ENCODE results near the gene STING1. TPM values are rescaled to one million over a fixed set of nuclear protein-coding genes. Genes with fewer than 3 reads are reported as not detected.

Gene STING1
- total RNA-seq, 1 donor from 2014 or later, result 1.1 TPM

DNA sequence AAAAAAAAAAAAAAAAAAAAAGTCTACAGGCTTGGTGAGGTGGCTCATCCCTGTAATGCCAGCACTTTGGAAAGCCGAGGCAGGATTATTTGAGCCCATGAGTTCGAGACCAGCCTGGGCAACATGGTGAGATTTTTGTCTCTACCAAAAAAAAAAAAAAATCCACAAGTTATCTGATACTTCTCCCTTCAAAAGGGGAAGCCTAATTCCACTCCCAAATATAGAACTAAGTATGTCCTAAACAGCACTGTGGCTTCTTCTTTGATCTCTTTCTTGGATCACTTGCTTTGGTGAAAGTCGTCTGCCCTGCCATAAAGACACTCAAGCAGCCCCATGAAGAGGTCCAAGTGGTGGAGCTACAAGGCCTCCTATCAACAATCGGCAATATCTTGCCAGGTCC is 18.8 kb upstream of the STING1 start:
- ChIA-PET POLR2A (no interaction called here), CTCF (no interaction called here)
- H3K27me3 Mint-ChIP-seq, result peaks cover 5% of the 10 kb centered on the region
- H3K36me3 Mint-ChIP-seq (ENCODE audit: low read depth), result no peaks in the 10 kb centered on the region
- TF ChIP-seq, protein P1, sequence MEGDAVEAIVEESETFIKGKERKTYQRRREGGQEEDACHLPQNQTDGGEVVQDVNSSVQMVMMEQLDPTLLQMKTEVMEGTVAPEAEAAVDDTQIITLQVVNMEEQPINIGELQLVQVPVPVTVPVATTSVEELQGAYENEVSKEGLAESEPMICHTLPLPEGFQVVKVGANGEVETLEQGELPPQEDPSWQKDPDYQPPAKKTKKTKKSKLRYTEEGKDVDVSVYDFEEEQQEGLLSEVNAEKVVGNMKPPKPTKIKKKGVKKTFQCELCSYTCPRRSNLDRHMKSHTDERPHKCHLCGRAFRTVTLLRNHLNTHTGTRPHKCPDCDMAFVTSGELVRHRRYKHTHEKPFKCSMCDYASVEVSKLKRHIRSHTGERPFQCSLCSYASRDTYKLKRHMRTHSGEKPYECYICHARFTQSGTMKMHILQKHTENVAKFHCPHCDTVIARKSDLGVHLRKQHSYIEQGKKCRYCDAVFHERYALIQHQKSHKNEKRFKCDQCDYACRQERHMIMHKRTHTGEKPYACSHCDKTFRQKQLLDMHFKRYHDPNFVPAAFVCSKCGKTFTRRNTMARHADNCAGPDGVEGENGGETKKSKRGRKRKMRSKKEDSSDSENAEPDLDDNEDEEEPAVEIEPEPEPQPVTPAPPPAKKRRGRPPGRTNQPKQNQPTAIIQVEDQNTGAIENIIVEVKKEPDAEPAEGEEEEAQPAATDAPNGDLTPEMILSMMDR (IDR thresholded peaks at IDR 0.05), result no peak
- DNase-seq (no peak), ATAC-seq (ENCODE audit: low read depth) (no peak)
- intact Hi-C loops (cut with micrococcal nuclease), result no loop called here
- H3K27ac Mint-ChIP-seq, result no peak overlapping the region
- no peak overlapping the region for H3K4me3 Mint-ChIP-seq
- peaks cover 3% of the 10 kb centered on the region for H3K9me3 Mint-ChIP-seq
- no peaks in the 10 kb centered on the region for H3K4me1 Mint-ChIP-seq

DNA sequence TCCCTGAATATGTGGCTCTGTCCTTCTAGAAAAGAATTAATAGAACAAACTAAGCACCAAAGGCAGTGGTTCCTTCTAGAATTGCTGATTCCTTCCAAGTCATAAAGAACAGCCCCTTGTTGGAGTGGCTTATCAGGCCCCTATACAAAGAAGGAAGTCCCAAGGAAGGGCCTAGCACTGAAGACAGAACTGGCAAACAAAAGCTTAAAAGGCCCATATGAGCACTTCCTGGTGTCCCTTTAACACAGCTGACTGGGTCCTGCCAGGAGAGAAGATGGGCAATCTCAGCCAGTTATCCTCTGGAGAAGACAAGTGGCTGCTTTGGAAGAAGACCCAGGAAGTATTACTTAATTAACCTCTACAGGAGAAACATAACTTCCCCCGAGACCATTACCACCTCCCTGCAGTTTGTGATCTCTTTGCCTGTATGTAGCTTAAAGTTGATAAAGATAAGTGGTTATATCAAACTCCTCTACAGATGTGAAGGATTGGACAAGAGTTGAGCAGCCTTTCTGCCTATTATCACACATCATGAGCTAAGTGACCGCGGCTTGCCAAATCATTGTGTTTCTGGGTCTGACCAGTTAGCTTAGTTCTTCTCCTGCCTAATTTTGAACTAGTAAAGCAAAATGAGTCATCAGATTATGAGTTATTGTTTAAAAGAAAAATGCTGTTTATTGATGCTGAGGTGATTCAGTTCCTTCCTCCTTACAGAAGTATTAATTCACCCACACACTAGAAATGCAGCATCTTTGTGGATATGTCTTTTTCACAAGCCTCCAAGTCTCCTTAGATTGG is 13.3 kb upstream of the STING1 start:
- no peak overlapping the region for H3K27ac Mint-ChIP-seq
- intact Hi-C loops (cut with micrococcal nuclease), result no loop called here
- peaks cover 2% of the 10 kb centered on the region for H3K27me3 Mint-ChIP-seq
- H3K9me3 Mint-ChIP-seq, result no peaks in the 10 kb centered on the region
- H3K4me3 Mint-ChIP-seq, result no peak overlapping the region
- CTCF ChIA-PET, result interaction anchor here (0.6 kb wide), 1 partner anchor 36 kb away, joined by 3 read pairs; no protein-coding TSS in a partner anchor
- H3K36me3 Mint-ChIP-seq (ENCODE audit: low read depth), result no peaks in the 10 kb centered on the region
- ATAC-seq (ENCODE audit: low read depth) (no peak), DNase-seq (no peak)
- TF ChIP-seq, protein P1 (IDR thresholded peaks at IDR 0.05), result no peak
- POLR2A ChIA-PET, result no interaction called here
- H3K4me1 Mint-ChIP-seq, result no peaks in the 10 kb centered on the region

DNA sequence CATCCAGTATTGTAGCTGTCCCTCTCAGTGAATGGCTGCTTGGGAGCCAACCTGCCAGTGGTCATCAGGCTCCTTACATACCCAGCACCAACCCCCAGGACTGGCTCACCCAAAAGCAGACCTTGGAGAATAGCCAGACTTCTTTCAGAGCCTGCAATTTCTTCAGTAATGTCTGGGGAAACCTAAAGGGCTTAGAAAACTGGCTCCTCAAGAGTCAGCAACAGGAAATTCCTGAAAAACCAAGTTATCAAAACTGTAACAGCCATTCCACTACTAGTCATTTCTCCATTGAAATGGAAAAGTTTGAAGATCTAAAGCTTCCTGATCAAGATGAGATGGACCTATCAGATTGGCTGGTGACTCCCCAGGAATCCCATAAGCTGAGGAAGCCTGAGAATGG is 12.3 kb upstream of the STING1 start:
- no peak for DNase-seq
- CTCF ChIA-PET, result interaction anchor here (0.6 kb wide), 1 partner anchor 37 kb away, joined by 3 read pairs; no protein-coding TSS in a partner anchor
- Mint-ChIP-seq H3K27ac (no peak overlapping the region), H3K4me1 (no peaks in the 10 kb centered on the region), H3K27me3 (peaks cover 2% of the 10 kb centered on the region), H3K4me3 (no peak overlapping the region), H3K36me3 (ENCODE audit: low read depth) (no peaks in the 10 kb centered on the region), H3K9me3 (no peaks in the 10 kb centered on the region)
- POLR2A ChIA-PET, result no interaction called here
- TF ChIP-seq, protein P1 (IDR thresholded peaks at IDR 0.05), result no peak
- intact Hi-C loops (cut with micrococcal nuclease), result no loop called here
- ATAC-seq (ENCODE audit: low read depth), result no peak

DNA sequence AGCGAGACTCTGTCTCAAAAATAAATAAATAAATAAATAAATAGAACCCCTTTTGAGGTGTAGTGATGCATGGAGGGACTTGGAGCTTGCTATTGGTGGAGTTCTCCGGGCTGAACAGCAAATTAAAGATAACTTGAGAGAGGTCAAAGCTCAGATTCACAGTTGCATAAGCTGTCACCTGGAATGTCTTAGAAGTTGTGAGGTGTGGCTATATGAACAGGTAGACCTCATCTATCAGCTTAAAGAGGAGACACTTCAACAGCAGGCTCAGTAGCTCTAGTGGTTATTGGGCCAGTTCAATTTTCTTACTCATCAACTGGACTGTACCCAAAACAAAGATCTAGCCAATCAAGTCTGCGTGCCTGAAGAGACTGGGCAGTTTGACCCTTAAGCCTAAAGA is 11.7 kb upstream of the STING1 start:
- Mint-ChIP-seq H3K4me3 (no peak overlapping the region), H3K36me3 (ENCODE audit: low read depth) (no peaks in the 10 kb centered on the region), H3K27ac (no peak overlapping the region), H3K9me3 (no peaks in the 10 kb centered on the region), H3K4me1 (no peaks in the 10 kb centered on the region), H3K27me3 (peaks cover 2% of the 10 kb centered on the region)
- ChIA-PET POLR2A (no interaction called here), CTCF (no interaction called here)
- ATAC-seq (ENCODE audit: low read depth) (no peak), DNase-seq (no peak)
- TF ChIP-seq, protein P1 (IDR thresholded peaks at IDR 0.05), result no peak
- intact Hi-C loops (cut with micrococcal nuclease), result no loop called here

DNA sequence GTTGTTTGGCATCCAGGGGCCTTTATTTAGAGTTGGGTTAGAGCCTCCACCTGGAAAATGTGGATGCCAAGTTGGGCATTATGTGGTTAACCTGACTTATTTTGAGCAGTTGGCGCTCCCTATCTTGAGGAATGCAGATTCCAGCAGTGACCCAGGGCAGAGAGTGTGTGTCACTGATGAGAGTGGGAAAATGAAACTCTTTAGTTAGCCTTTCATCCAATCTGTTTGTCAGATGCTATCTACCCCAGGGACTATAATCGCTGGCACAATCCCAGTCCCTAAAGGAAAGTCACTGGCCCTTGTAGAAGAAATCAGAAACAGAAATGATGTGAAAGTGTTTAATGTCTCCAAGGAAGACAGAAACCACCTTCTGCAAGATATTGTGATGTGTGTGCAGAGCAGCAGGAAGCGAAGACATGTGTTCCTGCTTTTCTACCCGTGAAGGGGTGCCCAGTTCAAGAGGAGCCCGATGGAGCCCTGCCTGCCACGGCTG is 10.2 kb upstream of the STING1 start:
- no peak overlapping the region for H3K27ac Mint-ChIP-seq
- ATAC-seq (ENCODE audit: low read depth), result no peak
- peaks cover 2% of the 10 kb centered on the region for H3K27me3 Mint-ChIP-seq
- ChIA-PET POLR2A (no interaction called here), CTCF (no interaction called here)
- no peaks in the 10 kb centered on the region for H3K4me1 Mint-ChIP-seq
- H3K9me3 Mint-ChIP-seq, result no peaks in the 10 kb centered on the region
- H3K4me3 Mint-ChIP-seq, result no peak overlapping the region
- TF ChIP-seq, protein P1 (IDR thresholded peaks at IDR 0.05), result no peak
- intact Hi-C loops (cut with micrococcal nuclease), result no loop called here
- no peak for DNase-seq
- no peaks in the 10 kb centered on the region for H3K36me3 Mint-ChIP-seq (ENCODE audit: low read depth)

Measured in activated B cell treated with CpG ODN at 0.5 μM for 24 hours (primary cell).